HG03045 (cell line): ENCODE data around the gene PNPLA8.
"Not testable (repeated sequence)": the region's sequence is repeated elsewhere in the genome, so short reads cannot be mapped to it uniquely, and the experiment has no call there.

Experiments used
- ATAC-seq: cut with Tn5 transposase; IDR thresholded peaks from one replicate; pipeline ENCODE4 v1.9.1; 2021; ENCODE audit warnings: mild to moderate bottlenecking, moderate library complexity; ENCODE audit not compliant: unreplicated experiment

PNPLA8 gene

GRCh38 chr7:108525985-108526767 lies at the start of gene PNPLA8:
TSS of gene PNPLA8 (minus strand) at chr7:108526135. CDS start at chr7:108515491, 10,644 bp downstream.
- ATAC-seq: peak; percentile 95

- ATAC-seq: no peak
Measured at GRCh38 chr7:108575156-108575555, 49.2 kb upstream of the PNPLA8 start.

GRCh38 chr7:108572480-108572879 lies 46.5 kb upstream of the PNPLA8 start:
- ATAC-seq: no peak

- ATAC-seq: peak; percentile 26
Measured at GRCh38 chr7:108570146-108570755, 44.3 kb upstream of the PNPLA8 start.

GRCh38 chr7:108569381-108570145 lies 43.6 kb upstream of the PNPLA8 start, which contains the start of the genes DNAJB9 and THAP5:
TSS of gene DNAJB9 (plus strand) at chr7:108569874. CDS start at chr7:108571727, 1,853 bp downstream.
TSS of gene THAP5 (minus strand) at chr7:108569706. CDS start at chr7:108569569, 137 bp downstream.
- ATAC-seq: peak; percentile 95

GRCh38 chr7:108568801-108569380 lies 43.0 kb upstream of the PNPLA8 start:
- no peak for ATAC-seq

GRCh38 chr7:108565987-108566386 lies 40.1 kb upstream of the PNPLA8 start:
- ATAC-seq: no peak

GRCh38 chr7:108561047-108561619 lies 35.2 kb upstream of the PNPLA8 start:
- ATAC-seq: no peak

GRCh38 chr7:108559253-108559652 lies 33.3 kb upstream of the PNPLA8 start:
- ATAC-seq: no peak

GRCh38 chr7:108557617-108558016 lies 31.7 kb upstream of the PNPLA8 start:
- ATAC-seq: no peak

GRCh38 chr7:108557191-108557590 lies 31.3 kb upstream of the PNPLA8 start:
- no peak for ATAC-seq

- ATAC-seq: not testable (repeated sequence)
Measured at GRCh38 chr7:108556665-108557064, 30.7 kb upstream of the PNPLA8 start.

- ATAC-seq: not testable (repeated sequence)
Measured at GRCh38 chr7:108548141-108548896, 22.4 kb upstream of the PNPLA8 start.

GRCh38 chr7:108541478-108541877 lies 15.5 kb upstream of the PNPLA8 start:
- no peak for ATAC-seq

- ATAC-seq: not testable (repeated sequence)
Measured at GRCh38 chr7:108538685-108539084, 12.8 kb upstream of the PNPLA8 start.

GRCh38 chr7:108538236-108538635 lies 12.3 kb upstream of the PNPLA8 start:
- ATAC-seq: not testable (repeated sequence)

GRCh38 chr7:108537229-108537628 lies 11.3 kb upstream of the PNPLA8 start:
- no peak for ATAC-seq

GRCh38 chr7:108535744-108536143 lies 9.8 kb upstream of the PNPLA8 start:
- ATAC-seq: no peak

- no peak for ATAC-seq
Measured at GRCh38 chr7:108535257-108535656, 9.3 kb upstream of the PNPLA8 start.

GRCh38 chr7:108533712-108534111 lies 7.8 kb upstream of the PNPLA8 start:
- ATAC-seq: no peak
